HepG2 (cell line): ENCODE measurements around the gene DOCK11. TPM values are rescaled to one million over a fixed set of nuclear protein-coding genes. Genes with fewer than 3 reads are reported as not detected.

Experiments used
- CEBPB ChIP-seq: IDR thresholded peaks from 2 replicates; pipeline ENCODE4 v1.6.1; 2011; ENCODE audit warnings: low read depth, low read length, improper control_type of control experiment, borderline replicate concordance
- EHMT2 ChIP-seq: fragments of 200-600 bp; sonication (generic); IDR thresholded peaks from 2 replicates; pipeline ENCODE4 v1.7.0; 2017; ENCODE audit warnings: antibody characterized with exemption, low read depth, low read length, borderline replicate concordance
- ESRRA ChIP-seq: sonication (generic); formaldehyde crosslinking; IDR thresholded peaks from 2 replicates; pipeline ENCODE4 v1.5.1; 2020; ENCODE audit warnings: mild to moderate bottlenecking, low read depth, missing genetic modification reagents
- FLYWCH1 ChIP-seq: sonication (generic); formaldehyde crosslinking; IDR thresholded peaks from 2 replicates; pipeline ENCODE4 v1.8.1; 2023; ENCODE audit warnings: mild to moderate bottlenecking, missing genetic modification reagents
- FOSL1 ChIP-seq: sonication (generic); formaldehyde crosslinking; IDR thresholded peaks from 2 replicates; pipeline ENCODE4 v1.9.0; 2021; ENCODE audit warnings: missing genetic modification reagents, borderline replicate concordance
- FOXO1 ChIP-seq: sonication (generic); formaldehyde crosslinking; IDR thresholded peaks from 2 replicates; pipeline ENCODE4 v1.4.0; 2020; ENCODE audit warnings: missing genetic modification reagents
- MAFK ChIP-seq, 2 experiments: IDR thresholded peaks in 1 of 2; conservative IDR thresholded peaks in 1 of 2; 2 replicates each; pipeline ENCODE4 v1.6.1; 2011; ENCODE audit warnings: improper control_type of control experiment in 2 of 2, low read length in 2 of 2
- NCOA2 ChIP-seq: sonication (generic); formaldehyde crosslinking; IDR thresholded peaks from 2 replicates; pipeline ENCODE4 v1.8.0; 2022; ENCODE audit warnings: inconsistent platforms
- NCOR1 ChIP-seq: fragments of 200-600 bp; sonication (generic); IDR thresholded peaks from 2 replicates; pipeline ENCODE4 v1.7.0; 2017; ENCODE audit warnings: antibody characterized with exemption, low read length, borderline replicate concordance
- NR2F6 ChIP-seq, 2 experiments: IDR thresholded peaks; 2 replicates each; pipeline ENCODE4 v1.6.1; 2016; ENCODE audit warnings: antibody characterized with exemption in 1 of 2, mild to moderate bottlenecking in 1 of 2
- PAF1 ChIP-seq: IDR thresholded peaks from 2 replicates; pipeline ENCODE4 v1.6.1; 2016; ENCODE audit warnings: missing genetic modification reagents, missing compliant biosample characterization
- POLR2AphosphoS5 ChIP-seq: IDR thresholded peaks from 2 replicates; pipeline ENCODE4 v1.6.1; 2012; ENCODE audit warnings: low read depth, low read length
- PPARG ChIP-seq: conservative IDR thresholded peaks from 2 replicates; pipeline ENCODE4 v1.6.1; 2016; ENCODE audit warnings: missing biosample characterization, missing genetic modification reagents
- SPEN ChIP-seq: sonication (generic); formaldehyde crosslinking; IDR thresholded peaks from 2 replicates; pipeline ENCODE4 v1.5.1; 2020; ENCODE audit warnings: low read depth, mild to moderate bottlenecking, missing genetic modification reagents
- TEAD2 ChIP-seq: sonication (generic); formaldehyde crosslinking; IDR thresholded peaks from 2 replicates; pipeline ENCODE4 v1.9.0; 2021; ENCODE audit warnings: missing genetic modification reagents
- THRA ChIP-seq: sonication (generic); formaldehyde crosslinking; IDR thresholded peaks from 2 replicates; pipeline ENCODE4 v1.4.0; 2020; ENCODE audit warnings: missing genetic modification reagents, borderline replicate concordance
- ZNF256 ChIP-seq: sonication (generic); formaldehyde crosslinking; conservative IDR thresholded peaks from 2 replicates; pipeline ENCODE4 v1.4.0; 2020; ENCODE audit warnings: missing genetic modification reagents
- ZNF431 ChIP-seq: sonication (generic); formaldehyde crosslinking; IDR thresholded peaks from 2 replicates; pipeline ENCODE4 v1.9.0; 2022; ENCODE audit warnings: missing genetic modification reagents, low read depth, mild to moderate bottlenecking, borderline replicate concordance
- ZNF652 ChIP-seq: IDR thresholded peaks from 2 replicates; pipeline ENCODE4 v1.6.1; 2016; ENCODE audit warnings: low read depth, borderline replicate concordance
- ZNF746 ChIP-seq: sonication (generic); formaldehyde crosslinking; IDR thresholded peaks from 2 replicates; pipeline ENCODE4 v1.8.0; 2022; ENCODE audit warnings: mild to moderate bottlenecking, missing genetic modification reagents
- ZNF75D ChIP-seq: sonication (generic); formaldehyde crosslinking; IDR thresholded peaks from 2 replicates; pipeline ENCODE4 v1.8.1; 2023; ENCODE audit warnings: missing genetic modification reagents, mild to moderate bottlenecking, borderline replicate concordance
- polyA plus RNA-seq, 8 experiments: library from polyadenylated mRNA; depleted of rRNA in 3 of 8; stranded (reverse) in 7 of 8; unstranded in 1 of 8; fragments of >200 nt; fragmentation: Illumina TruSeq in 4 of 8; extraction: Trizol in 4 of 8; gene quantifications; 2 replicates each; pipeline versions ENCODE4 v1.2.1 to v1.2.3, GENCODE V29; 2011 to 2016; ENCODE audit warnings: low read depth in 4 of 8, missing spikeins in 1 of 8, mixed read lengths in 1 of 8; ENCODE audit not compliant: insufficient read depth in 1 of 8
- total RNA-seq, 5 experiments: library from RNA; depleted of rRNA; stranded (reverse); fragments of >200 nt; fragmentation: Illumina TruSeq; extraction: Trizol; gene quantifications; 2 replicates each; pipeline ENCODE4 v1.2.3, GENCODE V29; 2016; ENCODE audit warnings: low read depth in 1 of 5
- TF ChIP-seq, protein P1 (sequence below): IDR thresholded peaks from 2 replicates; pipeline ENCODE4 v1.6.1; 2012; ENCODE audit warnings: inconsistent platforms
- TF ChIP-seq, protein P2 (sequence below): fragments of 450-650 bp; IDR thresholded peaks from 2 replicates; pipeline ENCODE4 v1.6.1; 2016
- TF ChIP-seq, protein P3 (sequence below): sonication (generic); formaldehyde crosslinking; IDR thresholded peaks from 2 replicates; pipeline ENCODE4 v1.5.0; 2020; ENCODE audit warnings: mild to moderate bottlenecking, low read depth, missing genetic modification reagents, borderline replicate concordance

The DOCK11 gene
- total and polyA plus RNA-seq, 2 of the 13 experiments (the other 11 are each of a cell fraction or from before 2014, with no cell fraction given) = 0.02 to 0.12 TPM

DNA sequence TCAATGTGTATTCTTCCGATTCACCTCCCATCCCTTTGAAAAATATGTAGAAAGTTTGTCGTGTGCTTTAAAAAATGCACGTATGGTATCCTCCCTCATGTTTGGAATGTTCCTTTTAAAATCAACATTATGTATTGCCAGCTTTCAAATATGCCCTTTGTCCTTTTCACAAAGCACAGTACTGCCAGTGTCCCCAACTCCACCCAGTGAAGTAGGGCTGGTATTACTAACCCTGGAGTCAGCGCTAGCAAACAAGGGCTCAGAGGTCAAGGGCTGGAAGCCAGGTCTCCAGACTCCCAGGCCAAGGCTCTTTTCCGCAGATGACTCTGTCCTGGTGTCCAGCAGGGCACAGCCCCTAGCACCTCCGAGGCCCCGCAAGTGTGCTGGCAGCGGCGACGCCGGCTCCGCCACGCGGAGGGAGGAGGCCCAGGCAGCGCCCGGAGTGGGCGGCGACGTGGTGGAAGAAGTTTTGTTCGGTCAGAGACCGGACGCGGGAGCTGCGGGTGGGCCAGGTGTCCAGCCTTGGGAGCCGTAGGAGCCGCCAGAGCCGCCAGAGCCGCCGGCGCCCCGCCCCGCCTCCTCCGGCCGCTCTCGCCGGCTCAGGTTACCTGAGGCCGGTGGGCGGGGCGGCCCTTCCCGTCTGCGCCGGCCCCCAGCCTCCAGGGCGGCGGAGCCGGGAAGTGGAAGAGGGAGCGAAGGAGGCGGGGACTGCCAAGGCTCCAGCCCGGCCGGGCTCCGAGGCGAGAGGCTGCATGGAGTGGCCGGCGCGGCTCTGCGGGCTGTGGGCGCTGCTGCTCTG lies 231.5 kb downstream of the DOCK11 start, which contains the start of gene IL13RA1 (continued):
- no peak for TF ChIP-seq EHMT2
- TF ChIP-seq MAFK (conservative IDR thresholded peaks at IDR 0.05 in 1 of 2, IDR thresholded peaks at IDR 0.05 in 1 of 2; ENCODE audit: low read length in 2 of 2) = no peak
- TF ChIP-seq ZNF431 (CRISPR knock-in tag) = no peak; the same call in 1 of the 2 replicates
- TF ChIP-seq FLYWCH1 (CRISPR knock-in tag) = no peak
- no peak for TF ChIP-seq TEAD2
- peak; percentile 90 for TF ChIP-seq NR2F6 (IDR thresholded peaks at IDR 0.05)
- peak; percentile 87 for TF ChIP-seq NR2F6 (CRISPR knock-in tag; IDR thresholded peaks at IDR 0.05)
- TF ChIP-seq, protein P1, sequence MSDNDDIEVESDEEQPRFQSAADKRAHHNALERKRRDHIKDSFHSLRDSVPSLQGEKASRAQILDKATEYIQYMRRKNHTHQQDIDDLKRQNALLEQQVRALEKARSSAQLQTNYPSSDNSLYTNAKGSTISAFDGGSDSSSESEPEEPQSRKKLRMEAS = peak; percentile 70
- no peak for TF ChIP-seq FOSL1 (CRISPR knock-in tag)
- TF ChIP-seq NCOR1 = peak; percentile 68; the same call in 1 of the 2 replicates
- no peak for TF ChIP-seq ZNF746 (CRISPR knock-in tag)
- TF ChIP-seq ESRRA (CRISPR knock-in tag) = peak; percentile 78; the same call in 1 of the 2 replicates
- peak; percentile 40; the same call in 1 of the 2 replicates for TF ChIP-seq SPEN
- TF ChIP-seq, protein P2, sequence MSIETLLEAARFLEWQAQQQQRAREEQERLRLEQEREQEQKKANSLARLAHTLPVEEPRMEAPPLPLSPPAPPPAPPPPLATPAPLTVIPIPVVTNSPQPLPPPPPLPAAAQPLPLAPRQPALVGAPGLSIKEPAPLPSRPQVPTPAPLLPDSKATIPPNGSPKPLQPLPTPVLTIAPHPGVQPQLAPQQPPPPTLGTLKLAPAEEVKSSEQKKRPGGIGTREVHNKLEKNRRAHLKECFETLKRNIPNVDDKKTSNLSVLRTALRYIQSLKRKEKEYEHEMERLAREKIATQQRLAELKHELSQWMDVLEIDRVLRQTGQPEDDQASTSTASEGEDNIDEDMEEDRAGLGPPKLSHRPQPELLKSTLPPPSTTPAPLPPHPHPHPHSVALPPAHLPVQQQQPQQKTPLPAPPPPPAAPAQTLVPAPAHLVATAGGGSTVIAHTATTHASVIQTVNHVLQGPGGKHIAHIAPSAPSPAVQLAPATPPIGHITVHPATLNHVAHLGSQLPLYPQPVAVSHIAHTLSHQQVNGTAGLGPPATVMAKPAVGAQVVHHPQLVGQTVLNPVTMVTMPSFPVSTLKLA = no peak
- no peak for TF ChIP-seq POLR2AphosphoS5
- no peak; the same call in 1 of the 2 replicates for TF ChIP-seq FOXO1 (CRISPR knock-in tag)
- TF ChIP-seq, protein P3, sequence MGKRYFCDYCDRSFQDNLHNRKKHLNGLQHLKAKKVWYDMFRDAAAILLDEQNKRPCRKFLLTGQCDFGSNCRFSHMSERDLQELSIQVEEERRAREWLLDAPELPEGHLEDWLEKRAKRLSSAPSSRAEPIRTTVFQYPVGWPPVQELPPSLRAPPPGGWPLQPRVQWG (CRISPR knock-in tag) = no peak
- peak; percentile 89 for TF ChIP-seq NCOA2 (CRISPR knock-in tag)
- no peak for TF ChIP-seq CEBPB
- TF ChIP-seq ZNF256 (CRISPR knock-in tag) = no peak
- TF ChIP-seq ZNF652 = no peak
- no peak for TF ChIP-seq ZNF75D
- TF ChIP-seq PPARG (CRISPR knock-in tag) = peak; percentile 60; the same call in 1 of the 2 replicates
- no peak for TF ChIP-seq PAF1 (CRISPR knock-in tag)
- peak; percentile 85; the same call in 1 of the 2 replicates for TF ChIP-seq THRA (CRISPR knock-in tag)
